ENCODE data around the gene MAPRE3.
"Not testable (repeated sequence)": the region's sequence is repeated elsewhere in the genome, so short reads cannot be mapped to it uniquely, and the experiment has no call there.

The MAPRE3 gene

DNA sequence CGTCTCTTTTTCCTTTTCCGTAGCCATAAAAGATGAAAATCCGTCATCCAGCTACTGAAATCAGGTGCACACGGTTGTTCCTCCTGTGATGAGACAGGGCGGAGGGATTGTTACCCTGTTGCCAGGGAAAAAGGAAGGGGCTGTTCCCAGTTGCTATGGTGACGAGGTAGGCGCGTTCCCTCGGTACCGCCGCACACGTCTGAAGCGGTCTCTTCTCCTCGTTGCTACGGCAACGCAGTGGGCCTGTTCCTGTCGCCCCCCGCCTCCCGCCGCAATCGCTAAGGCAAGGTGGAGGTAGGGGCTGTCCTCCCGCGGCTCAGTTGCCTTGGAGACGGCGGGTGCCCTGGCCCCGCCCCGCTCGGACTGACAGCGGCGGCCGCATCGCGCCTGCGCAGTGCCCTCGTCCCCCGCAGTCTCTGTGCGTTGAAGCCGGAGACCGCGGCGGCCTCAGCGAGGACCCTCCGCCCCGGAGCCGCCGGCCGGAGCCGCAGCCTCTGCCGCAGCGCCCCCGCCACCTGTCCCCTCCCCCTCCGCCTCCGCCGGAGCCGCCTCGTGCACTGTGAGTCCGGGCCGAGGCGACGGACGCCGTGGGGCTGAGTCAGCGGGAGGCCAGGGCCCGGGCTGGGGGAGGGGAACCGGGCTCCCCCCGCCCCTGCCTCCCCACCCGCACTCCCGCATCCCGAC lies at the start of gene MAPRE3:
TSS of gene MAPRE3 (plus strand) at position 394 of the 684 bp plus-strand sequence. CDS start 51,582 bp downstream, outside the sequence.
- DNase-seq (ENCODE audit: low spot score), result peak; percentile 73

DNA sequence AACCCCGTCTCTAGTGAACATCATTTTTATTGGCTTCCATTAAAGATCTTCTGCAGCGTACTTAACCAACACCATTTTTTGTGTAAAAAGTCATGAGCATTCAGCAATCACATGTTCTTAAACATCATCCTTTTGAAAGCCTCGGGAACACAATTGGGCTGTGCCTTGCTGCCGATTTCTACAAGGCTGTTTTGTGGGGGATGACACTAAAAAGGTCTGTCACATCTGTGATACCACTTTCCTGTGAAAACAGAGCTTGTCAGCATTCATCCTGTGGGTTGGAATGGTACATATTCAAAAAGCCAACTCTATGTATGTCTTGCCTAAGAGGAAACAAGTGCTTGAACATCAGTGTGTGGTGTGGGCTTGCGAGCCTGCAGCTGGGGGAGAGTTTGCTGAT lies 49.1 kb upstream of the MAPRE3 start:
- DNase-seq (ENCODE audit: low spot score), result no peak

DNA sequence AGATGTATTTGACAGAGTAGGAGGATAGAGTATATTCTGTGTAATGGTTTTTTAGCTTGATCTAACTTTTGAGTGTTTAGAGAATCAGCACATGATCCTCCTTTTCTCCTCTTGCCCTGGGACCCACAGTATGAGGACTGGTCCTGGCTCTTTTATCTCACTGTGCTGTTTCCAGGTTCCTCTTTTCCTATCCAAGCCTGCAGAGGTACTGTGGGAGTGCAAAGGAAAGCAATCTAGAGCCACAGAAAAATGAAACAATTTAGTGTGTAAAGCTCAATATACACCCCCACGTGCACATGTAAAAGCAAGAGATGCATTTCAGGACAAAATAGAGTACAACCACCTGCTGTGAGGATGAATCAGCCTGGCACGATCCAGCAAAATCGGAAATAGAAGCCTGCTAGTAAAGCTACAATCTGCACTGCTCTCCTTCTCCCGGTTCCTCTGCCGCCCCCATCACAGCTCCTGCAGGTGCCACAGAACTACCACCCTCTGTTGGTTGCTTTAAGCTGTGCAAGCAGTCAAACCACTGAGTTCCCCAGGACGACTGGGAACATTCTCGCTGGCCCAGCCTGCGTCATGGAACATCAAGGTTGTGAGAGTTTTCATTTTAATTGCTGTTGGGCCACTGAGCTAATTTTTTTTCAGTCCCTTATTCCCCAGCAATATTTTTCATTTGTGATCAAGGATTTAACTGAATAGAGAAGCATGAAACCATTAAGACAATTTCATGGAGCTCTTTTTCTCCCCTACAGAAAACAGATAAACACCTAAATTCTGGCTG lies 47.8 kb upstream of the MAPRE3 start:
- DNase-seq (ENCODE audit: low spot score), result peak; percentile 12

DNA sequence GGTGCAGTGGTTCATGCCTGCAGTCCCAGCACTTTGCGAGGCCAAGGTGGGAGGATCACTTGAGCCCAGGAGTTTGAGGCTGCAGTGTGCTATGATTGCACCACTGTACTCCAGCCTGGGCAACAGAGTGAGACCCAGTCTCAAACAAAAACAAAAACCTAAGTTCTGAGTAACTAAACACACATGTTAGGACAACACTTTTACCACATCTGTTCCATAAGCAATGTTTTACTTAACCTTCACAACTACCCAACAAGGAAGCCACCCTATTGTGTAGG lies 47.3 kb upstream of the MAPRE3 start:
- DNase-seq (ENCODE audit: low spot score), result not testable (repeated sequence)

DNA sequence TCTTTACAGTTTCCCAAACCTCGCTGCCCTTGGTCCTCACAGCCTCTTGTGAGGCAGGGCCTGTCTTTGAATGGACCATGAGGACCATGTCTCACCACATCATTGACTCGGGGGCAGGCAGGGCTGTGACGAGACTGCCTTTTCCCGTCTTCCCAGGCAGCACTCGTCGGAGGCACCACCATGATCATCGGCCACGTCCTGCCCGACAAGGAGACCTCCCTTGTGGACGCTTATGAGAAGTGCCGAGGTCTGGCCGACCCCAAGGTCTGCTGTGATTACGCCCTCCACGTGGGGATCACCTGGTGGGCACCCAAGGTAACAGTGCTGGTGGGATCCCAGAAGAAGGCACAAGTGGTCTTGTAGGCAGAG lies 45.7 kb upstream of the MAPRE3 start:
- no peak for DNase-seq (ENCODE audit: low spot score)

DNA sequence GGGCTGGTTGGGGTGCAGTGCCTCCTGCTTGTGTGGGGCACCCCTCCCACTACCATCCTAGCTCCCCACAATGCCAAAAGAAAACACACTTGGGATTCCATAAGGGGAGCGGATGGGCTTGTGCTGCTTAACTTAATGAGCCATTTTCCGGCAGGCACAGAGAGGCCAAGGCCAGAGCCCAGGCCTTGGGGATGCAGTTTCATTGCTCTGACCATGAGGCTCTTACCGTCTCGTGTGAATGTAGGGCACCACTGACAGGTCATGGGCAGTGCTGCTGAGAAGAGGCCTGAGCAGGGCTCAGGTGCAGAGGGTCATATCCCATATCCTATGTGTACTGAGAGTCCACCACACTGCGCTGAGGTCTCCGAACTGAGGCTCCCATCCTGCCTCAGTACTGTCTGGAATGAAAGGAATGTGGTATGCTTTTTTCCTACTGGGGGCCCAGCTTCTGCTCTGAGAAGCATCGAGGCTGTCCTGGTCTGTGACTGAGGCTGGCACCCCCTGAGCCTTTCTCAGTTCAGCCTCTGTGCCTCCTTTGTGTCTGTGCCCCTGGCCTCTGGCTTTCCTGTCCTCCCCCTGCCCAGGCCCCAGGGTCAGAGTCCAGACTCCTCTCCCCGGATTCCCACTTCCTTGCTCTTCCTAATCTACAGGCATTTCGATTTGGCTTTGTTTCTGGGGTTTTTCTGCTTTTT lies 45.2 kb upstream of the MAPRE3 start:
- no peak for DNase-seq (ENCODE audit: low spot score)

DNA sequence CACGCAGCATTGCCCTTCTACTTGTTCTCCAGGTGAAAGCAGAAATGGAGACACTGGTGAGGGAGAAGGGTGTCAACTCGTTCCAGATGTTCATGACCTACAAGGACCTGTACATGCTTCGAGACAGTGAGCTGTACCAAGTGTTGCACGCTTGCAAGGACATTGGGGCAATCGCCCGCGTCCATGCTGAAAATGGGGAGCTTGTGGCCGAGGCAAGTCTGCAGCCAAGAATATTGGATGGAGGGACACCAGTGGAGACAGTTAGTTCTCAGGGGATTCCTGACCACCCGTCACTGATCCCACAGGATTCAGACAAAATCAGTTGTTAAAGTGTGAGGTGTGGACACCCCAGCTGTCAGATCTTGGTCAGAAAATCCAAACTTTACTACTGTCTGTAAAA lies 43.2 kb upstream of the MAPRE3 start:
- no peak for DNase-seq (ENCODE audit: low spot score)

DNA sequence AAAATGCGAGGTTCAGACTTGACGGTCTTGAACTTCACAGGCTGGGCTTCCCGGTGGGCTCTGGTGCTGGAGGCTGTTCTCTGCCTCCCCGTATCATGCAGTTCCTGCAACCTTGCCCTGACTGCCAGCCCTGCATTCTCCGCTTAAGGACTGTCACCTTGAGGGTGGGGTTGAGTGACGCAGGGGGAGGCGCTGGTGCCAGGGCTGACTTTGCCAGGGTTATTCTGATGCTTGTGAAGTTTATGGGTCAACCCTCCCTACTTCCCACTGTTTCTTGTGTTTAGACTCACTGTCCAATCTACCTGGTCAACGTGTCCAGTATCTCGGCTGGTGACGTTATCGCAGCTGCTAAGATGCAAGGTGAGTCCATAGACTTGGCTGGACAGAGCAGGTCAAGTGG lies 37.5 kb upstream of the MAPRE3 start:
- no peak for DNase-seq (ENCODE audit: low spot score)

DNA sequence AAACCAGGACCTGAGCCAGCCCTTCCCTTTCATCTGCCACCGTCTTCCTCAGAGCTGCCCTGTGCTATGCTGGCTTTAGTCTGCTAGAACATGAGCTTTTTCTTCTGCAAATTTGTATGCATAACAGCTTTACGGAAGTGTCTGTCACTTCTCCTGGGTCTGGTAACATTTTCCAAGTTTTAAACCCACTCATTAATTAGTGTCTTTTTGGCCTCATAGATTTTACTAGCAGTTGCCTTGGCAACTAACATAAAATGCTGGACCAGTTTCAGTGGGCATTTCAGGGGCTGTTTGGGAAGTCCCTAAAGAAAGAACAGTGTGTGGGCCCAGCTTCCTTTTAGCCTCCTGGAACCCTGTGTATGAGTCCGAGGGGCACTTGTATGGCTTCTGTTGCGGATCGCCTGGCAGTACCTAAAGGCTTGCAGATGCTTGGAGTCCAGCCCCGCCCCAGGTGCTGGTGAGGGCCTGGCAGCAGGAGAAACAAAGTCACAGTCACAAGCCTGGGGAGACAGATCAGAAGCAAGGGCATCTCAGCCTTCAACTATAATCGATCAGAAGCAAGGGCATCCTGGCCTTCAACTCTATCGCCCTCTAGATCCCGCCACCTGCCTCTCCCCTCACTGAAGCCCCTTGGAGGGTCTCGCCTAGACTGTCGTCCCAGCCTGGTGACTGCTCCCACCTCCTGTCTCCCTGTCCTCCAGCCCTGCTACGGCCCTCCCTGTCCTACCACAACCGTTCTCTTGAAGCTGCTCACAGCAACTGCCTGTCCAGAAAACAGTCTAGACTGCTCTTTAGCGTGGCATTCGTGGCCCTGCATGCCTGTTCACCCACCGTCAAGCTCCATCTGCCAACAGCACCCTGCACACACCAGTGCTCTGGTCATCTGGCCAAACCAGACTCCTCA lies 36.8 kb upstream of the MAPRE3 start:
- no peak for DNase-seq (ENCODE audit: low spot score)

DNA sequence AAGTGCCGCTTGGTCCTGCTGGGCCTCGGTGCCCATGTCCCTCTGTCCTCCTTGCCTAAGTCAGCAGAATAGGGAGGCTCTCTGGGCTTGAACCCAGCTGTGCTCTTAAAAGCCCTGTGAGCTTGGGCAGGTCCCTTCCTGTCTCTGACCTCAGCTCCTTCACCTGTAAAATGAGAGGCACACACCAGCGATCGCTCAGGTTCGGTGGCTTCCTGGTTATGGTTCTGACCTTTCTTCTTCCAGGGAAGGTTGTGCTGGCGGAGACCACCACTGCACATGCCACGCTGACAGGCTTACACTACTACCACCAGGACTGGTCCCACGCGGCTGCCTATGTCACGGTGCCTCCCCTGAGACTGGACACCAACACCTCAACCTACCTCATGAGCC lies 36.1 kb upstream of the MAPRE3 start:
- DNase-seq (ENCODE audit: low spot score), result no peak

DNA sequence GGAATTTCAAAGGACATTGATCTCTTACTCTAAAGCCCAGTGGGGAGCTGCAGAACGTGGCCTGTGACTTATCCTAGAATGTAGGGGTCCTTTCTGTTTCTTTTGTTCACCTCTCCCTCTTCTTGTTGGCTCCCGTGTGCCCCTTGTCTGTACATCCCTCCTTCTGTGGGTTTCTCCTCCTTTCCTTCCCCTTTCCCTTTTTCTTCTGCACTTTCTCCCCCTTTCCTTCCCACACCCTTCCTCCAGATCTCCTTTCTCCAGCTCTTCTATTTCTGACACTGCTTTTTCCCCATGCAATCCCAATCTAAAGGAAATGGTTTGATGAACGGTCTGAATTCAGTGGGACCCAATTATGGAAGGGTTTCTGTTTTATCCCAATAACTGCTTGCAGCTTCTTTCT lies 35.5 kb upstream of the MAPRE3 start:
- no peak for DNase-seq (ENCODE audit: low spot score)

DNA sequence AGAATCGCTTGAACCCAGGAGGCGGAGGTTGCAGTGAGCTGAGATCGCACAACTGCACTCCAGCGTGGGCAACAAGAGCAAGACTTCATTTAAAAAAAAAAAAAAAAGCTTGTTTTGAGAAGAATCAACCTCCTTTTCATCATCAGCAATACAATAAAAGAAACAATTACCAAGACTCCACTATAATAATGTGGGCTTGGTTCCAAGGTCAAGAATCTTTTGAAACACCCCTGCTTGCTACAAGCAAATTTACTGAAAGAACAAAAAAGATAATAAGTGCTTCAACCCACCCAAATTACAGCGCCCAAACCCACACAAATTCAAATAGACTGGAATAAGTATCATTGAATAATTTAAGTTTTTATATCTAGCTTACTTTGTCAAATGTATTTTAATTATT lies 33.6 kb upstream of the MAPRE3 start:
- DNase-seq (ENCODE audit: low spot score), result no peak

DNA sequence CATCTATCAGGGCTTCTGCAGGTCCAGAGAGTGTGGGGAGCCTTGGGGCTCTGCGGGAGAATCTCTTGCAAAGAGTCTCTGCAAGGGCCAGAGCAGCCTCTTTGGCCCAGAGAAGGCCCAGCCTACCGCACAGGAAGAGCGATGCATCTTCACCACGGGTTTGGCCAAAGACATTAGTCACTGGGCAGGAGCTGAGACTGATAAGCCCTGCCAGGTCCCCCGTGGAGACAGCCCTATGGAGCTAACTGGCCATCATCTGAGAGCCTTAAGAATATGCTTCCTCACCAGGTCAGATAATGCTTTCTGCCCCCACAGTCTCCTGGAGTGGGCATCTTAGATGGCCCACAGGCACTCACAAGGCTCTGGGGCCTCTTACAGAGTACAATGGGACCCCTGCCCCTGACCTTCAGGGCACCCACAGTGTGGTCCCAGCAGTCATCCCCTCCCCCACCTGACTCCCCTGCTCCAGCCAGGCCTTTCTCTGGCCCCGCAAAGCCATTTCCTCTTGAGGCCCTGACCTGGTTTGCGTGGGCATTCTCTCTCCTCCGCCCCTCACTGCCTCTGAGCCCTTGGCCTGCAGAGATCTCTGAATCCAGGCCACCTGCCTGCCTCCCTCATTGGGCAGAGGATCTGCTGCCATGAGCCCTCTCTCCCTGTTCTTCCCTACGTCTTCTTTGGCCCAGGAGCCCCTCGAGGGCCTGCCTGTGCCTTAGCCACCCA lies 31.9 kb upstream of the MAPRE3 start:
- DNase-seq (ENCODE audit: low spot score), result no peak

DNA sequence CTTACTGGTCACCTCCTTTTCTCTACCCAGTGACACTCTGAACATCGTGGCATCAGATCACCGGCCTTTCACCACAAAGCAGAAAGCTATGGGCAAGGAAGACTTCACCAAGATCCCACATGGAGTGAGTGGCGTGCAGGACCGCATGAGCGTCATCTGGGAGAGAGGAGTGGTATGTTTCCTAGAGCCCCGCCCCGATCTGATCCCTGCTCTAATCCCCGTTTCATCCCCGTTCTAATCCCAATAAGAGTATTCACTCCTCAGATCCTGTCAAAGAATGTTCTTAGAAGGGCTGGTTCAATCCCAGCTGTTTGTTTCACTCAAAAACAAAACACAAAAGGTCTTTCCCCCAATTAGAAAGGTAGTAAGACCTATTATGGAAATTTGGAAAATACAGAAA lies 30.4 kb upstream of the MAPRE3 start:
- DNase-seq (ENCODE audit: low spot score), result no peak

DNA sequence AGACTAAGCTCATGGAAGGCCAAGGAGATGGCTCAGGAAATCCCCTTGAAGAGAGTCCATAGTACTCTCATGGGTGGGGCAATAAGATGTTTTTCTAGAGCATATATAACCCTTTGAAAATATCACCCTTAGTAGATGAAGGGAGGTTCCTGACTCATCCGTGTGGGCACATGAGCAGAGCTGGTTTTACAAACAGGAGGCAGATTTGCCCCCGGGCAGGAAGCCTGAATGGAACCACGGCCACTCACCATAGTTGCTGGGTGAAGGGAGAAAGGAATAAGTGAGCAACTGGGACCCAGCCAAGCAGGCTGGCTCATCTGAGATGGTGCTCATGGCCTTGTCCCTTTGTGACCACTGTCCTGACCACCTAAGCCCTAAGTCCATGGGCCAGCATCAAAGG lies 29.0 kb upstream of the MAPRE3 start:
- DNase-seq (ENCODE audit: low spot score), result no peak

DNA sequence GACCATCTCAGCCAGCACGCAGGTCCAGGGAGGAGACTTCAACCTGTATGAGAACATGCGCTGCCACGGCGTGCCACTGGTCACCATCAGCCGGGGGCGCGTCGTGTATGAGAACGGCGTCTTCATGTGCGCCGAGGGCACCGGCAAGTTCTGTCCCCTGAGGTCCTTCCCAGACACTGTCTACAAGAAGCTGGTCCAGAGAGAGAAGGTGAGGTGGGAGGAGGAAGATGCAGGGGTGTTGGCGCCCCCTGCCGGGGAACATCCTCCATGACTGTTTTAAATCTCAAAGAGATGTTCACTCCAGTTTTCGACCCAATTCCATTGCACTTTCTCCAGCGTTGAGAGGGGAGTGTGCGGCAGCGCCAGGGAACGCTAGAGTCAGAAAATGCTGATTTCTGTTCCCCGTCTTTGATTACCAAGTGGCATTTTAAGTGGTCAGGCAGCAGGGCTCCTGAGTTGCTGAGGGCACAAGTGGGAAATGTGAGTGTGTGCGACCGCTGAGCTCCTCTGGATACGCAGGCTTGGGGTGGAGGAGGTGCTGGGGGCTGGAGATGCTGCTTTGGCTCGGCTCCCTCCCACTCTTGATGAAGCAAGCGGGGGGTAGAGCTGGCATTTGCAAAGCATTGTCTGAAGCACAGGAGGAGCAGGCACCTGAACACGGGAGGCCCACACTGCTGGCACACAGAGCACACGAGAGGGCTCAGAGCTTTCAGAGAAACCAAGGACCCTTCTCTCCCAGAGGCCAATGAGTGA lies 27.7 kb upstream of the MAPRE3 start:
- peak; percentile 45 for DNase-seq (ENCODE audit: low spot score)

DNA sequence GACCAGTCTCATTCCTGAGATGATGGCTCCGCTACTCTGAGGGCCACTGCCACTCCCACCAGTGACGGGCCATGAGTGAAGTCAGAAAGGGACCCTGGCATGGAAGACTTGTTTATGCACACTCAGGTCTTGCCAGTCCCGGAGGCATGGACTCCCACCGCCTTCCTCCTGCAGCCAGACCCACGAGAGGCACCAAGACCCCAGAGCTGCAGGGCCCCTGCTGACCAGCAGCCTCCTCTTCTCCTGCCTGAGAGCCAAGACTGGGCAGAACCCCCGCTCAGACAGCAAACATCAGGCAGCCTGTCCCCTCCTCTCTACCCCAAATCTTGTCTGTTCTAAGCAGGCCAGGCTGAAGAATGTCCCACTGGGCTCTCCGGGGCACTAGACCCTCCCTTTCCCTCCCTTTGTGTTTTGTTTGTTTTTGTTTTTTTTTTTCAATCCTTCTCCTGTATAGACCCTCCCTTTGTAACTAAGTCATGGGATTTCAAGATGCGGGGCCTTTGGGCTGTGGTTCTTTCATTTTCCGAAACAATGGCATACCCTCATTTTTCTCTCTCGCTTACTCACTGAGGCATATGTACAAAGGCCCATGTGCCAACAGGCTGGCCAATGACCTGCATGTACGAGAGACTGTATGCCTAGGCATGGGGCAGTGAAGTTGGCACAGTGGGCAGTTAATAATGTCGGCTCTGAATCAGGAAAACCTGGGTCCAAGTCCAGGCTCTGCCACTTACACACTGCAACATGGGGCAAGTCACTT lies 24.3 kb upstream of the MAPRE3 start:
- DNase-seq (ENCODE audit: low spot score), result no peak

DNA sequence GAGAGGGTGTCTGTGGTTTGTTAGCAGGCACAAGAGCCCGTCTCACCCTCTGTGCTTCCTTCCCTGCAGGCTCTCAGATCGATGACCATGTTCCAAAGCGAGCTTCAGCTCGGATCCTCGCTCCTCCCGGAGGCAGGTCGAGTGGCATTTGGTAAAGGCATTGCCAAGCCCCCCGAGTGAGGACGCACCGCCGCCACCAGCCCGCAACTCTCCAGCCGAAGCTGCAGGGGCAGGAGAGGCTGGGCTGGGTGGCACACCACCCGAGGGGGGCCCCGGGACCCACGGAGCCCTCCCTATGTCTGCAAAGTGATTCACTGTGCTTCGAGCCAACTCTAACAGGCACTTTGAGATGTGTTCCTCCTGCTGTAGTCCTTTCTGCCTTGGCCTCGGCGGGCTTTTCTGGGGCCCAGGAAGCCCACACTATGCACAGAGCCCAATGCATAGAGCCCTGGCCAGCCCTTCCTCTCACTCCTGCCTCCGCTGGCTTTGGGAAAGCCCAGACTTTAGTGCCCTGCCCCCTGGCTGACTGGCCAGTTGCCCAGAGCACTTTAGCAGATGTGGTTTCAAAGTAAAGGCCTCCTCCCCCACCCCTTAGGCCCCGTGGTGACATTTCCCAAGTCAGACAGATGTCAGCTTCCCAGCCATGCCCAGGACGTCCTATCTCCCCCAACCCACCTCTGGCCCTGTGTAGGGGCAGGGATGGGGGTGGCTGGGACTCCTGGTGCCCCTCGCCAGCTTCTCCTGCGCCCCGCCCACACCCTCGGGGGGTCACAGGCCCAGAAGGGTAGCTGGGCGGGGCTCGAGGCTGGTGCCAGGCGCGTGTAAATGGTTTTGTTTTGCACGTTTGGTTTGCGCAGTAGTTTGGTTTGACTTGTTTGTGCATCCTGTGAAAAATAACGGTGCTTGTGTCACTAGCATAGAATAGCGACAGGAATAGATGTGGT lies 23.3 kb upstream of the MAPRE3 start:
- DNase-seq (ENCODE audit: low spot score), result no peak

DNA sequence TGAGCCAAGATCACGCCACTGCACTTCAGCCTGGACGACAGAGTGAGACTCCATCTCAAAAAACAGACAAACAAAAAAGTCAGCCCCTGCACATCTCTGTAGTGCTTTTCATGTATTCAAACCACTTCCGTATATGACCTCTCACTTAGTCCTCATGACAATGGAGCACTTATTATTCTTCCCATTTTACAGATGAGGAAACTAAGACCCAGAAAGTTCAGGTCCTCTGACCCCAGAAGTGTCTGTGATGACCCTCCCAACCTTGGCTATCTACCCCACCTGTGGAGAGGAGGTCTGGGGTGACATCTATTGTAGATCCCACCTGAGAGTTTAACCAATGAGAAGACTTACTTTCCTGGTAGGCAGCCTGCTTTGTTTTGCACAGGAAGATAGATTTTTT lies 21.6 kb upstream of the MAPRE3 start:
- DNase-seq (ENCODE audit: low spot score), result no peak

All from CD4-positive, alpha-beta T cell treated with Interleukin-6 at 100 ng/mL for 8 hours (primary cell).